Left ventricle myocardium inferior (tissue), 1 donor: Measurements from ENCODE around the gene OPCML. TPM values are rescaled to one million over a fixed set of nuclear protein-coding genes. Genes with fewer than 3 reads are reported as not detected.

Experiments used
- DNase-seq: peaks from one replicate; pipeline ENCODE4 v3.0.0-alpha.2; 2020
- H3K27ac ChIP-seq: fragments of 200-600 bp; replicated peaks from 2 replicates; pipeline ENCODE4 v1.8.0; 2021
- H3K27me3 ChIP-seq: fragments of 200-600 bp; 2 replicates; pipeline ENCODE4 v1.8.0; 2021; ENCODE audit warnings: low read depth
- H3K36me3 ChIP-seq: fragments of 200-600 bp; 2 replicates; pipeline ENCODE4 v1.8.0; 2021
- H3K4me1 ChIP-seq: fragments of 200-600 bp; 2 replicates; pipeline ENCODE4 v1.8.0; 2021
- H3K4me3 ChIP-seq: fragments of 200-600 bp; 2 replicates; pipeline ENCODE4 v1.8.0; 2021; ENCODE audit warnings: mild to moderate bottlenecking, moderate library complexity
- H3K9me3 ChIP-seq: fragments of 200-600 bp; replicated peaks from 2 replicates; pipeline ENCODE4 v1.8.0; 2021
- intact Hi-C: fragments of 100-400 bp; cut with micrococcal nuclease; formaldehyde crosslinking; loops from one replicate; pipeline ENCODE4 v1.11.0; 2022
- total RNA-seq: library from RNA; stranded (reverse); fragmentation: NEBNext Ultra II Directional; extraction: Animal tissue kit (Norgen Biotek cat#: 25700); gene quantifications from one replicate; pipeline ENCODE4 v1.2.1, GENCODE V29; 2021
- TF ChIP-seq, protein P1 (sequence below): fragments of 200-600 bp; IDR thresholded peaks from 2 replicates; pipeline ENCODE4 v1.8.0; 2021; ENCODE audit warnings: antibody characterized with exemption, mild to moderate bottlenecking, borderline replicate concordance
- donor health status: DM: no; HTN: yes; CAD: no; lungs with severe emphysema.

OPCML gene
- total RNA-seq, 1 donor from 2014 or later, result 0.63 TPM

DNA sequence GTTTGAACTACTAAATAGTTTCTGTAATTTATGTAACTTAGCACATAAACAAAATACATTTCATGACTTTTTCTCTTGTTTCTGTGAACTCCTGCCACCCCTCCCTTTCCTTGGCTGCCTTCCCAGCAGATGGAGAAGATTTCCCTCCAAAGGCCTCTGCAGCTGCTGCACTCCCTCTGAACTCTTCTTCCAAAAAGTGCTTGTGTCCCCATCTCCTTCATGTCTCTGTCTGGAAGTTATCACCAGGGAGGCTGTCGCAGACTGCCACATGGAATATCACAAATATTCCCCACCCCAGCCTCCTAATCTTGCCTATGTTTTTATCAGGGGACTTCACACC lies 1068.3 kb downstream of the OPCML start:
- H3K27ac ChIP-seq, result no peak overlapping the region
- DNase-seq, result no peak
- intact Hi-C loops, result no loop called here
- H3K9me3 ChIP-seq, result no peaks in the 10 kb centered on the region
- H3K4me1 ChIP-seq, result no peaks in the 10 kb centered on the region
- H3K4me3 ChIP-seq, result no peak overlapping the region
- TF ChIP-seq, protein P1, sequence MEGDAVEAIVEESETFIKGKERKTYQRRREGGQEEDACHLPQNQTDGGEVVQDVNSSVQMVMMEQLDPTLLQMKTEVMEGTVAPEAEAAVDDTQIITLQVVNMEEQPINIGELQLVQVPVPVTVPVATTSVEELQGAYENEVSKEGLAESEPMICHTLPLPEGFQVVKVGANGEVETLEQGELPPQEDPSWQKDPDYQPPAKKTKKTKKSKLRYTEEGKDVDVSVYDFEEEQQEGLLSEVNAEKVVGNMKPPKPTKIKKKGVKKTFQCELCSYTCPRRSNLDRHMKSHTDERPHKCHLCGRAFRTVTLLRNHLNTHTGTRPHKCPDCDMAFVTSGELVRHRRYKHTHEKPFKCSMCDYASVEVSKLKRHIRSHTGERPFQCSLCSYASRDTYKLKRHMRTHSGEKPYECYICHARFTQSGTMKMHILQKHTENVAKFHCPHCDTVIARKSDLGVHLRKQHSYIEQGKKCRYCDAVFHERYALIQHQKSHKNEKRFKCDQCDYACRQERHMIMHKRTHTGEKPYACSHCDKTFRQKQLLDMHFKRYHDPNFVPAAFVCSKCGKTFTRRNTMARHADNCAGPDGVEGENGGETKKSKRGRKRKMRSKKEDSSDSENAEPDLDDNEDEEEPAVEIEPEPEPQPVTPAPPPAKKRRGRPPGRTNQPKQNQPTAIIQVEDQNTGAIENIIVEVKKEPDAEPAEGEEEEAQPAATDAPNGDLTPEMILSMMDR, result no peak
- no peaks in the 10 kb centered on the region for H3K36me3 ChIP-seq
- peaks cover 43% of the 10 kb centered on the region for H3K27me3 ChIP-seq

DNA sequence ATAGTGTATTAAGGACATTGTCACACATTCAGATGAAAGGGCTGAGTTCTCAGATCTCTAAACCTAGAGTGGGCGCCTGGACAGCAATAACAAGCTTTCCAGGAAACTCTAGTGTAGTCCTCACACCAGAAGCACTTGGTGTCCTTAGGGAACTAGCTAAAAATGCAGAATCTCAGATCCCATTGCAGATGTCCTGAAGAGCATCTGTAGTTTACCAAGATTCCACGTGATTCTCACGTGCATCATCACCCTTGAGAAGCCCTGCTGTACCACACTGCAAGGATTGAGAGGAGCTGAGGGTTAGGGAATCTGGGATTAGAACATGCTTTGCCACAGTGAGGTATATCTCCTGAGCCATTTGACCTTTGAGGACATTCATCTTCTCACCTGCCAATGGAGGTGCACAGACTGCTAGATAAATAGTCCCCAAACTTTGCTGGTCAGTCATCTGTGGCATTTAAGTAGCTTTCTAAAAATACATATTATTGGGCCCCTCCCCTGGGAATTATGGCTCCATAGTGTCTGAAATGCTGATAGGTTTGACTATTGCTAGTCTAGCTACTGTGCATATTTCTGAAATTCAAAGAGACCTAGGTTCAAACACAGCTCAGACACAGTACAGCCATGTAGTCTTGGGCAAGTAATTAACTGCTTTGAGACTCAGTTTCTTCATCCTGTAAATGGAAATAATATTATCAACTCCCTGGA lies 1068.9 kb downstream of the OPCML start:
- Histone ChIP-seq H3K27ac (no peak overlapping the region), H3K4me3 (no peak overlapping the region), H3K9me3 (no peaks in the 10 kb centered on the region), H3K27me3 (peaks cover 37% of the 10 kb centered on the region), H3K4me1 (no peaks in the 10 kb centered on the region), H3K36me3 (no peaks in the 10 kb centered on the region)
- TF ChIP-seq, protein P1, result no peak
- DNase-seq, result no peak
- intact Hi-C loops, result no loop called here

DNA sequence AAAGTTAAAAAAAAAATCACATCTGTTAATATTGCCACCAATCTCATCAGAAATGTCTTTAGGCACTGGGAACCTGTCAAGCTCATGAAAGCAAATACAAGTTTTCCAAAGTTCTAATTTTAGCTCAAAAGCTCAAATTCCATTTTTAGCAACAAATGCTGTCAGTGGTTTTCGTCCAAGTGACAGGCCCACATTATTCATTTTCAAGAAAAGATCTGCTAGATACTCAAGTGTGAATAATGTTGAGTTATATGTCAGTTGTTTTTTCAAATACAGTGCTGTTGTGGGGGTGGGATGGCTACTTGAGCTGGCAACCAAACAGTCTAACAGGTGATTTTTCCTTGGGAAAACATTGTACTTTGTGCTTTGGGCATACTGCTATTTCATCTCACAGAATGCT lies 1072.6 kb downstream of the OPCML start:
- DNase-seq, result no peak
- Histone ChIP-seq H3K9me3 (no peaks in the 10 kb centered on the region), H3K27me3 (peaks cover 30% of the 10 kb centered on the region), H3K4me3 (no peak overlapping the region), H3K27ac (no peak overlapping the region), H3K4me1 (no peaks in the 10 kb centered on the region), H3K36me3 (no peaks in the 10 kb centered on the region)
- TF ChIP-seq, protein P1, result no peak
- intact Hi-C loops, result no loop called here

DNA sequence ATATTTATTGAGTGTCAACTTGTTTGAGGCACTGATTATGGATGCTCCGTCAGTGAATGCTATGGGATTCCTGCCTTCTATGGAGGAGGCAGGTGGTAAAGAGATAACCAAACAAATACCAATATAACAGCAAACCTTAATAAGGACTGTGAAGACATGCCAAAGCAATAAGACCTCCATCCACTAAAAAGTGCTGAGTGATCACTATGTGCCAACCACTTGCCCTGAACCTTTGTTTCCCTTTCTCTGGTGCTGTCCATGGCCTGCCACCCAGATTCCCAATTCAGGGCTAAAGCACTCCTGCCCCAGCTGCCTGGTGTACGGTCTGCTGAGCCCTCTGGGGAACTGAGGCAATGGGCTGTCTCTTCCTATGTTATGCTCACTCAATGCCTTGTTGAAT lies 1074.9 kb downstream of the OPCML start:
- H3K27me3 ChIP-seq, result peaks cover 44% of the 10 kb centered on the region
- intact Hi-C loops, result no loop called here

DNA sequence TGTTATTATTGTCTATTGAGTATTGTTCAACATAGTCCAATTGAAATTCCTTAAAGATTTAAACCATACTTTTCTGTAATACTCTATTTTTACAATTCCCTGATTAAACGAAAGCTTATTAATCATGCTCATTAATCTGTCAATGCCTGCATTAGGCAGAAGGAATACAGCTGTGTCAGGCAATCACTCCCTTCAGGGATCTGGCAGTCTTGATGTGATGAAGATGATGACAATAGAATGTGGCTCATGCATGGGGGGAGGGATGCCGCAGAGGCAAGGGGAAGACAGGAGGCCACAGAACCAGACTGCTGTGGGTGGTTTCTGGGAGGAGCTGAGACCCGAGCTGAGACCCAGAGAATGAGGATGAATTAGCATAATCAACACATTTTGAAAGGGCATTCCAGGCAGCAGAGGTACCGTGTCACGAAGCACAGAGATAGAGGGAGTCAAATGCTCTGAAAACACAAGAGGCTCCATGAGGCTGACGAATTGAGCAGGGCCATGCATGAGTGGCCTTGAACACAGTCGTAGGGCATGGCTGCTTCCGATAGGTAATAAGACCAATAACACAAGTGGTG lies 1075.5 kb downstream of the OPCML start:
- intact Hi-C loops, result no loop called here
- no peak overlapping the region for H3K27ac ChIP-seq
- H3K36me3 ChIP-seq, result no peaks in the 10 kb centered on the region
- no peaks in the 10 kb centered on the region for H3K4me1 ChIP-seq
- H3K4me3 ChIP-seq, result no peak overlapping the region
- no peak for DNase-seq
- no peaks in the 10 kb centered on the region for H3K9me3 ChIP-seq
- TF ChIP-seq, protein P1, result no peak
- peaks cover 46% of the 10 kb centered on the region for H3K27me3 ChIP-seq

More for the DNA sequence above, 1074.9 kb downstream of the OPCML start:
- Histone ChIP-seq H3K4me1 (no peaks in the 10 kb centered on the region), H3K27ac (no peak overlapping the region), H3K4me3 (no peak overlapping the region), H3K9me3 (no peaks in the 10 kb centered on the region), H3K36me3 (no peaks in the 10 kb centered on the region)
- TF ChIP-seq, protein P1, result no peak
- DNase-seq, result no peak
